GM23338 (cell line): ENCODE results near the gene CSTF3. TPM values are rescaled to one million over a fixed set of nuclear protein-coding genes. Genes with fewer than 3 reads are reported as not detected.

Experiments
- ATAC-seq: fragments of 200-7000 bp; cut with Tn5 transposase; 3 replicates; pipeline ENCODE4 v1.9.1; 2020
- DNase-seq: peaks from one replicate; pipeline ENCODE4 v3.0.0-alpha.2; 2015; ENCODE audit warnings: low spot score
- H2AFZ ChIP-seq: fragments of 200-600 bp; sonication (generic); 2 replicates; pipeline ENCODE4 v1.8.0; 2016; ENCODE audit warnings: antibody characterized with exemption, mild to moderate bottlenecking, moderate library complexity
- H3F3A ChIP-seq: fragments of 200-600 bp; sonication (generic); replicated peaks from 2 replicates; pipeline ENCODE4 v1.8.0; 2017; ENCODE audit warnings: antibody characterized with exemption, mixed run types, low read depth
- H3K27ac ChIP-seq: fragments of 200-600 bp; sonication (generic); 2 replicates; pipeline ENCODE4 v1.6.1; 2016; ENCODE audit warnings: low read depth
- H3K27me3 ChIP-seq: fragments of 200-600 bp; sonication (generic); 2 replicates; pipeline ENCODE4 v1.8.0; 2016; ENCODE audit warnings: mild to moderate bottlenecking, mixed run types, moderate library complexity; ENCODE audit not compliant: insufficient read depth
- H3K36me3 ChIP-seq: fragments of 200-600 bp; sonication (generic); 2 replicates; pipeline ENCODE4 v1.8.0; 2016; ENCODE audit warnings: mild to moderate bottlenecking; ENCODE audit not compliant: insufficient read depth
- H3K4me1 ChIP-seq: fragments of 200-600 bp; sonication (generic); 2 replicates; pipeline ENCODE4 v1.8.0; 2016; ENCODE audit warnings: mild to moderate bottlenecking, moderate library complexity; ENCODE audit not compliant: insufficient read depth
- H3K4me2 ChIP-seq: fragments of 200-600 bp; sonication (generic); 2 replicates; pipeline ENCODE4 v1.7.1; 2017; ENCODE audit warnings: mixed run types
- H3K4me3 ChIP-seq: fragments of 200-600 bp; sonication (generic); 2 replicates; pipeline ENCODE4 v1.6.1; 2016; ENCODE audit warnings: mixed run types
- H3K79me2 ChIP-seq: fragments of 200-600 bp; sonication (generic); replicated peaks from 2 replicates; pipeline ENCODE4 v1.8.0; 2017; ENCODE audit warnings: mild to moderate bottlenecking; ENCODE audit not compliant: insufficient read depth
- H3K9me2 ChIP-seq: fragments of 200-600 bp; sonication (generic); 2 replicates; pipeline ENCODE4 v1.8.0; 2017; ENCODE audit not compliant: insufficient read depth
- H4K20me1 ChIP-seq: fragments of 200-600 bp; sonication (generic); replicated peaks from 2 replicates; pipeline ENCODE4 v1.8.0; 2017; ENCODE audit warnings: mild to moderate bottlenecking; ENCODE audit not compliant: insufficient read depth
- H3K27ac Mint-ChIP-seq: 2 replicates; pipeline ENCODE4 v1.8.0; 2020; ENCODE audit warnings: inconsistent platforms, mild to moderate bottlenecking, moderate library complexity, mixed read lengths
- H3K27me3 Mint-ChIP-seq: 3 replicates; pipeline ENCODE4 v1.8.0; 2022; ENCODE audit warnings: low read depth, mild to moderate bottlenecking, moderate library complexity, mixed read lengths, inconsistent platforms; ENCODE audit not compliant: insufficient read depth, poor library complexity
- H3K36me3 Mint-ChIP-seq: 3 replicates; pipeline ENCODE4 v1.8.0; 2021; ENCODE audit warnings: low read depth, mild to moderate bottlenecking, inconsistent platforms, moderate library complexity, mixed read lengths
- H3K4me1 Mint-ChIP-seq: 3 replicates; pipeline ENCODE4 v1.8.0; 2020; ENCODE audit warnings: mild to moderate bottlenecking, inconsistent platforms, mixed read lengths
- H3K4me3 Mint-ChIP-seq: 3 replicates; pipeline ENCODE4 v1.8.0; 2021; ENCODE audit warnings: moderate library complexity, mild to moderate bottlenecking, inconsistent platforms, mixed read lengths
- H3K9me3 Mint-ChIP-seq: 3 replicates; pipeline ENCODE4 v1.8.0; 2020; ENCODE audit warnings: moderate library complexity, mild to moderate bottlenecking, inconsistent platforms, mixed read lengths
- CREB1 ChIP-seq: fragments of 250-450 bp; sonication (Bioruptor Pico); IDR thresholded peaks from 2 replicates; pipeline ENCODE4 v1.5.0; 2020; ENCODE audit warnings: low read depth, mild to moderate bottlenecking, moderate library complexity
- EZH2 ChIP-seq: fragments of 200-600 bp; sonication (generic); IDR thresholded peaks from one replicate; pipeline ENCODE4 v1.8.0; 2017; ENCODE audit warnings: antibody characterized with exemption, mild to moderate bottlenecking, low read depth; ENCODE audit not compliant: unreplicated experiment
- EZH2phosphoT487 ChIP-seq: fragments of 200-600 bp; sonication (generic); IDR thresholded peaks from one replicate; pipeline ENCODE4 v1.8.1; 2018; ENCODE audit warnings: antibody characterized with exemption; ENCODE audit not compliant: unreplicated experiment
- JUNB ChIP-seq: IDR thresholded peaks from one replicate; pipeline ENCODE4 v1.6.1; 2016; ENCODE audit warnings: antibody characterized with exemption; ENCODE audit not compliant: unreplicated experiment
- NANOG ChIP-seq: IDR thresholded peaks from 2 replicates; pipeline ENCODE4 v1.6.1; 2016; ENCODE audit warnings: antibody characterized with exemption, borderline replicate concordance
- POLR2AphosphoS5 ChIP-seq: IDR thresholded peaks from 2 replicates; pipeline ENCODE4 v1.6.1; 2016; ENCODE audit warnings: antibody characterized with exemption, low read depth
- STAT1 ChIP-seq: IDR thresholded peaks from one replicate; pipeline ENCODE4 v1.6.1; 2016; ENCODE audit warnings: antibody characterized with exemption; ENCODE audit not compliant: unreplicated experiment
- ZNF114 ChIP-seq: fragments of 250-450 bp; sonication (Bioruptor Pico); IDR thresholded peaks from 2 replicates; pipeline ENCODE4 v1.5.0; 2020; ENCODE audit warnings: mild to moderate bottlenecking, moderate library complexity
- ZNF331 ChIP-seq: fragments of 250-450 bp; sonication (Bioruptor Pico); IDR thresholded peaks from 2 replicates; pipeline ENCODE4 v1.5.0; 2020; ENCODE audit warnings: low read depth, mild to moderate bottlenecking, moderate library complexity
- polyA plus RNA-seq: library from polyadenylated mRNA; unstranded; fragments of >200 nt; fragmentation: Nextera tagmentation; extraction: Ambion mirVana; gene quantifications from 2 replicates; pipeline ENCODE4 v1.2.1, GENCODE V29; 2016
- total RNA-seq: library from RNA; depleted of rRNA; stranded (reverse); fragments of >200 nt; shearing (Covaris generic); gene quantifications from 2 replicates; pipeline ENCODE4 v1.2.3, GENCODE V29; 2014
- TF ChIP-seq, protein P1 (sequence below): IDR thresholded peaks from 2 replicates; pipeline ENCODE4 v1.6.1; 2016; ENCODE audit warnings: antibody characterized with exemption
- TF ChIP-seq, protein P2 (sequence below): IDR thresholded peaks from one replicate; pipeline ENCODE4 v1.6.1; 2018; ENCODE audit warnings: antibody characterized with exemption; ENCODE audit not compliant: unreplicated experiment
- TF ChIP-seq, protein P3 (sequence below), 2 experiments: fragments of 200-600 bp in 1 of 2; sonication (generic) in 1 of 2; conservative IDR thresholded peaks; 2 replicates each; pipeline versions ENCODE4 v1.5.1 to v1.6.1; 2016 to 2017; ENCODE audit warnings: antibody characterized with exemption in 2 of 2, low read depth in 2 of 2, mild to moderate bottlenecking in 2 of 2, moderate library complexity in 1 of 2
- TF ChIP-seq, protein P4 (sequence below): fragments of 250-450 bp; sonication (Bioruptor Pico); IDR thresholded peaks from 2 replicates; pipeline ENCODE4 v1.5.0; 2020; ENCODE audit warnings: mild to moderate bottlenecking, moderate library complexity

CSTF3 gene
- total and polyA plus RNA-seq, 2 experiments from 2014 or later = 83.2 to 158 TPM

DNA sequence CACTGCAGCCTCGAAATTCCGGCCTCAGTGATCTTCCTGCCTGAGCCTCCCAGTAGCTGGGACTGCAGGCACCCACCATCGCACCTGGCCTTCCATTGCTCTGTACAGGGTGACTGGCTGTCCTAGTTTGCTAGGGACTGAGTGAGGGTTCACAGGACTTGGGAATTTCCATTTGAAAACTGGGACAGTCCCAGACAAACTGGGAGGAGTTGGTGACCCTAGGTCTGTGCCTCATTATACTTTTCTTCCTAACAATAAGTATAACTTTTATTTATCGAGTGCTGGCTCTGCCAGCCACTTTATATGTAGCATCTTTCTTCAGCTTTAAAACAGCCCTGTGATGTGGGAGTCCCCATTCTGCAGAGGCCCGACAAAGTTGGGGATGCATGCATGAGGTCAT is 96.4 kb downstream of the CSTF3 start:
- Histone ChIP-seq H3K36me3 (peaks cover 3% of the 10 kb centered on the region; the same call in 1 of the 2 replicates), H3F3A (0 out of 2 replicates have a peak, but pooled peaks cover 2% of the 10 kb centered on the region), H2AFZ (no peak overlapping the region), H3K9me2 (no peaks in the 10 kb centered on the region), H3K79me2 (no peaks in the 10 kb centered on the region), H3K4me2 (no peak overlapping the region), H4K20me1 (peaks cover 7% of the 10 kb centered on the region; the same call in 1 of the 2 replicates), H3K4me3 (no peak overlapping the region), H3K4me1 (peaks cover 5% of the 10 kb centered on the region; the same call in 1 of the 2 replicates), H3K27me3 (no peaks in the 10 kb centered on the region), H3K27ac (peak overlapping the region; percentile 66; the same call in 1 of the 2 replicates)
- H3K36me3 Mint-ChIP-seq = peaks cover 36% of the 10 kb centered on the region
- DNase-seq = no peak
- H3K4me3 Mint-ChIP-seq = no peak overlapping the region
- peaks cover 17% of the 10 kb centered on the region for H3K4me1 Mint-ChIP-seq
- TF ChIP-seq, protein P1, sequence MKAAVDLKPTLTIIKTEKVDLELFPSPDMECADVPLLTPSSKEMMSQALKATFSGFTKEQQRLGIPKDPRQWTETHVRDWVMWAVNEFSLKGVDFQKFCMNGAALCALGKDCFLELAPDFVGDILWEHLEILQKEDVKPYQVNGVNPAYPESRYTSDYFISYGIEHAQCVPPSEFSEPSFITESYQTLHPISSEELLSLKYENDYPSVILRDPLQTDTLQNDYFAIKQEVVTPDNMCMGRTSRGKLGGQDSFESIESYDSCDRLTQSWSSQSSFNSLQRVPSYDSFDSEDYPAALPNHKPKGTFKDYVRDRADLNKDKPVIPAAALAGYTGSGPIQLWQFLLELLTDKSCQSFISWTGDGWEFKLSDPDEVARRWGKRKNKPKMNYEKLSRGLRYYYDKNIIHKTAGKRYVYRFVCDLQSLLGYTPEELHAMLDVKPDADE = no peak
- TF ChIP-seq JUNB (no peak), ZNF331 (CRISPR knock-in tag) (no peak), STAT1 (no peak), EZH2 (no peak), NANOG (no peak), CREB1 (no peak), POLR2AphosphoS5 (no peak), EZH2phosphoT487 (no peak), ZNF114 (CRISPR knock-in tag) (no peak)
- TF ChIP-seq, protein P2, sequence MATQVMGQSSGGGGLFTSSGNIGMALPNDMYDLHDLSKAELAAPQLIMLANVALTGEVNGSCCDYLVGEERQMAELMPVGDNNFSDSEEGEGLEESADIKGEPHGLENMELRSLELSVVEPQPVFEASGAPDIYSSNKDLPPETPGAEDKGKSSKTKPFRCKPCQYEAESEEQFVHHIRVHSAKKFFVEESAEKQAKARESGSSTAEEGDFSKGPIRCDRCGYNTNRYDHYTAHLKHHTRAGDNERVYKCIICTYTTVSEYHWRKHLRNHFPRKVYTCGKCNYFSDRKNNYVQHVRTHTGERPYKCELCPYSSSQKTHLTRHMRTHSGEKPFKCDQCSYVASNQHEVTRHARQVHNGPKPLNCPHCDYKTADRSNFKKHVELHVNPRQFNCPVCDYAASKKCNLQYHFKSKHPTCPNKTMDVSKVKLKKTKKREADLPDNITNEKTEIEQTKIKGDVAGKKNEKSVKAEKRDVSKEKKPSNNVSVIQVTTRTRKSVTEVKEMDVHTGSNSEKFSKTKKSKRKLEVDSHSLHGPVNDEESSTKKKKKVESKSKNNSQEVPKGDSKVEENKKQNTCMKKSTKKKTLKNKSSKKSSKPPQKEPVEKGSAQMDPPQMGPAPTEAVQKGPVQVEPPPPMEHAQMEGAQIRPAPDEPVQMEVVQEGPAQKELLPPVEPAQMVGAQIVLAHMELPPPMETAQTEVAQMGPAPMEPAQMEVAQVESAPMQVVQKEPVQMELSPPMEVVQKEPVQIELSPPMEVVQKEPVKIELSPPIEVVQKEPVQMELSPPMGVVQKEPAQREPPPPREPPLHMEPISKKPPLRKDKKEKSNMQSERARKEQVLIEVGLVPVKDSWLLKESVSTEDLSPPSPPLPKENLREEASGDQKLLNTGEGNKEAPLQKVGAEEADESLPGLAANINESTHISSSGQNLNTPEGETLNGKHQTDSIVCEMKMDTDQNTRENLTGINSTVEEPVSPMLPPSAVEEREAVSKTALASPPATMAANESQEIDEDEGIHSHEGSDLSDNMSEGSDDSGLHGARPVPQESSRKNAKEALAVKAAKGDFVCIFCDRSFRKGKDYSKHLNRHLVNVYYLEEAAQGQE = no peak
- TF ChIP-seq, protein P3, sequence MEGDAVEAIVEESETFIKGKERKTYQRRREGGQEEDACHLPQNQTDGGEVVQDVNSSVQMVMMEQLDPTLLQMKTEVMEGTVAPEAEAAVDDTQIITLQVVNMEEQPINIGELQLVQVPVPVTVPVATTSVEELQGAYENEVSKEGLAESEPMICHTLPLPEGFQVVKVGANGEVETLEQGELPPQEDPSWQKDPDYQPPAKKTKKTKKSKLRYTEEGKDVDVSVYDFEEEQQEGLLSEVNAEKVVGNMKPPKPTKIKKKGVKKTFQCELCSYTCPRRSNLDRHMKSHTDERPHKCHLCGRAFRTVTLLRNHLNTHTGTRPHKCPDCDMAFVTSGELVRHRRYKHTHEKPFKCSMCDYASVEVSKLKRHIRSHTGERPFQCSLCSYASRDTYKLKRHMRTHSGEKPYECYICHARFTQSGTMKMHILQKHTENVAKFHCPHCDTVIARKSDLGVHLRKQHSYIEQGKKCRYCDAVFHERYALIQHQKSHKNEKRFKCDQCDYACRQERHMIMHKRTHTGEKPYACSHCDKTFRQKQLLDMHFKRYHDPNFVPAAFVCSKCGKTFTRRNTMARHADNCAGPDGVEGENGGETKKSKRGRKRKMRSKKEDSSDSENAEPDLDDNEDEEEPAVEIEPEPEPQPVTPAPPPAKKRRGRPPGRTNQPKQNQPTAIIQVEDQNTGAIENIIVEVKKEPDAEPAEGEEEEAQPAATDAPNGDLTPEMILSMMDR (conservative IDR thresholded peaks at IDR 0.05; ENCODE audit: low read depth in 2 of 2) = no peak
- TF ChIP-seq, protein P4, sequence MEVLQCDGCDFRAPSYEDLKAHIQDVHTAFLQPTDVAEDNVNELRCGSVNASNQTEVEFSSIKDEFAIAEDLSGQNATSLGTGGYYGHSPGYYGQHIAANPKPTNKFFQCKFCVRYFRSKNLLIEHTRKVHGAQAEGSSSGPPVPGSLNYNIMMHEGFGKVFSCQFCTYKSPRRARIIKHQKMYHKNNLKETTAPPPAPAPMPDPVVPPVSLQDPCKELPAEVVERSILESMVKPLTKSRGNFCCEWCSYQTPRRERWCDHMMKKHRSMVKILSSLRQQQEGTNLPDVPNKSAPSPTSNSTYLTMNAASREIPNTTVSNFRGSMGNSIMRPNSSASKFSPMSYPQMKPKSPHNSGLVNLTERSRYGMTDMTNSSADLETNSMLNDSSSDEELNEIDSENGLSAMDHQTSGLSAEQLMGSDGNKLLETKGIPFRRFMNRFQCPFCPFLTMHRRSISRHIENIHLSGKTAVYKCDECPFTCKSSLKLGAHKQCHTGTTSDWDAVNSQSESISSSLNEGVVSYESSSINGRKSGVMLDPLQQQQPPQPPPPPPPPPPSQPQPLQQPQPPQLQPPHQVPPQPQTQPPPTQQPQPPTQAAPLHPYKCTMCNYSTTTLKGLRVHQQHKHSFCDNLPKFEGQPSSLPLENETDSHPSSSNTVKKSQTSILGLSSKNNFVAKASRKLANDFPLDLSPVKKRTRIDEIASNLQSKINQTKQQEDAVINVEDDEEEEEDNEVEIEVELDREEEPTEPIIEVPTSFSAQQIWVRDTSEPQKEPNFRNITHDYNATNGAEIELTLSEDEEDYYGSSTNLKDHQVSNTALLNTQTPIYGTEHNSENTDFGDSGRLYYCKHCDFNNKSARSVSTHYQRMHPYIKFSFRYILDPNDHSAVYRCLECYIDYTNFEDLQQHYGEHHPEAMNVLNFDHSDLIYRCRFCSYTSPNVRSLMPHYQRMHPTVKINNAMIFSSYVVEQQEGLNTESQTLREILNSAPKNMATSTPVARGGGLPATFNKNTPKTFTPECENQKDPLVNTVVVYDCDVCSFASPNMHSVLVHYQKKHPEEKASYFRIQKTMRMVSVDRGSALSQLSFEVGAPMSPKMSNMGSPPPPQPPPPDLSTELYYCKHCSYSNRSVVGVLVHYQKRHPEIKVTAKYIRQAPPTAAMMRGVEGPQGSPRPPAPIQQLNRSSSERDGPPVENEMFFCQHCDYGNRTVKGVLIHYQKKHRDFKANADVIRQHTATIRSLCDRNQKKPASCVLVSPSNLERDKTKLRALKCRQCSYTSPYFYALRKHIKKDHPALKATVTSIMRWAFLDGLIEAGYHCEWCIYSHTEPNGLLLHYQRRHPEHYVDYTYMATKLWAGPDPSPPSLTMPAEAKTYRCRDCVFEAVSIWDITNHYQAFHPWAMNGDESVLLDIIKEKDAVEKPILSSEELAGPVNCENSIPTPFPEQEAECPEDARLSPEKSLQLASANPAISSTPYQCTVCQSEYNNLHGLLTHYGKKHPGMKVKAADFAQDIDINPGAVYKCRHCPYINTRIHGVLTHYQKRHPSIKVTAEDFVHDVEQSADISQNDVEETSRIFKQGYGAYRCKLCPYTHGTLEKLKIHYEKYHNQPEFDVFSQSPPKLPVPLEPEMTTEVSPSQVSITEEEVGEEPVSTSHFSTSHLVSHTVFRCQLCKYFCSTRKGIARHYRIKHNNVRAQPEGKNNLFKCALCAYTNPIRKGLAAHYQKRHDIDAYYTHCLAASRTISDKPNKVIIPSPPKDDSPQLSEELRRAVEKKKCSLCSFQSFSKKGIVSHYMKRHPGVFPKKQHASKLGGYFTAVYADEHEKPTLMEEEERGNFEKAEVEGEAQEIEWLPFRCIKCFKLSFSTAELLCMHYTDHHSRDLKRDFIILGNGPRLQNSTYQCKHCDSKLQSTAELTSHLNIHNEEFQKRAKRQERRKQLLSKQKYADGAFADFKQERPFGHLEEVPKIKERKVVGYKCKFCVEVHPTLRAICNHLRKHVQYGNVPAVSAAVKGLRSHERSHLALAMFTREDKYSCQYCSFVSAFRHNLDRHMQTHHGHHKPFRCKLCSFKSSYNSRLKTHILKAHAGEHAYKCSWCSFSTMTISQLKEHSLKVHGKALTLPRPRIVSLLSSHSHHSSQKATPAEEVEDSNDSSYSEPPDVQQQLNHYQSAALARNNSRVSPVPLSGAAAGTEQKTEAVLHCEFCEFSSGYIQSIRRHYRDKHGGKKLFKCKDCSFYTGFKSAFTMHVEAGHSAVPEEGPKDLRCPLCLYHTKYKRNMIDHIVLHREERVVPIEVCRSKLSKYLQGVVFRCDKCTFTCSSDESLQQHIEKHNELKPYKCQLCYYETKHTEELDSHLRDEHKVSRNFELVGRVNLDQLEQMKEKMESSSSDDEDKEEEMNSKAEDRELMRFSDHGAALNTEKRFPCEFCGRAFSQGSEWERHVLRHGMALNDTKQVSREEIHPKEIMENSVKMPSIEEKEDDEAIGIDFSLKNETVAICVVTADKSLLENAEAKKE (CRISPR knock-in tag) = no peak
- no peak overlapping the region; the same call in 1 of the 2 replicates for H3K27ac Mint-ChIP-seq
- no peak for ATAC-seq
- H3K27me3 Mint-ChIP-seq = peaks cover 4% of the 10 kb centered on the region
- no peaks in the 10 kb centered on the region for H3K9me3 Mint-ChIP-seq
